Activated CD8-positive, alpha-beta memory T cell treated with anti-CD3 and anti-CD28 coated beads, Interleukin-2, amount 10 ng/mL, durations not matched to agents 7 days and 5 days (primary cell): ENCODE measurements around the gene PIK3R5. TPM values are rescaled to one million over a fixed set of nuclear protein-coding genes. Genes with fewer than 3 reads are reported as not detected.

Source experiments
- ATAC-seq: fragments of 150-1000 bp; cut with Tn5 transposase; one replicate; pipeline ENCODE4 v1.10.0; 2021; ENCODE audit warnings: moderate library complexity
- CTCF ChIA-PET: fragments of 350-600 bp; sonication (Branson Sonifier 250); formaldehyde crosslinking; loops from one replicate; lab custom pipeline; 2021; ENCODE audit warnings: antibody characterized with exemption; lab: Charles Lee
- DNase-seq: peaks from one replicate; pipeline ENCODE4 v3.0.0-alpha.2; 2020
- H3K27ac Mint-ChIP-seq: one replicate; pipeline ENCODE4 v1.8.0; 2021; ENCODE audit warnings: mild to moderate bottlenecking, mixed read lengths
- H3K27me3 Mint-ChIP-seq: one replicate; pipeline ENCODE4 v1.8.0; 2021; ENCODE audit warnings: mixed read lengths
- H3K36me3 Mint-ChIP-seq: one replicate; pipeline ENCODE4 v1.8.0; 2021; ENCODE audit warnings: mild to moderate bottlenecking, mixed read lengths
- H3K4me1 Mint-ChIP-seq: one replicate; pipeline ENCODE4 v1.8.0; 2021; ENCODE audit warnings: mixed read lengths
- H3K4me3 Mint-ChIP-seq: one replicate; pipeline ENCODE4 v1.8.0; 2021; ENCODE audit warnings: mild to moderate bottlenecking, moderate library complexity, mixed read lengths
- H3K9me3 Mint-ChIP-seq: one replicate; pipeline ENCODE4 v1.8.0; 2022; ENCODE audit warnings: low read depth, mixed read lengths
- total RNA-seq, 2 experiments: library from RNA; stranded (reverse); gene quantifications; one replicate each; pipeline ENCODE4 v1.2.3, GENCODE V29; 2021

The PIK3R5 gene
- total RNA-seq, 2 experiments from 2014 or later: 48.9 to 51.2 TPM

DNA sequence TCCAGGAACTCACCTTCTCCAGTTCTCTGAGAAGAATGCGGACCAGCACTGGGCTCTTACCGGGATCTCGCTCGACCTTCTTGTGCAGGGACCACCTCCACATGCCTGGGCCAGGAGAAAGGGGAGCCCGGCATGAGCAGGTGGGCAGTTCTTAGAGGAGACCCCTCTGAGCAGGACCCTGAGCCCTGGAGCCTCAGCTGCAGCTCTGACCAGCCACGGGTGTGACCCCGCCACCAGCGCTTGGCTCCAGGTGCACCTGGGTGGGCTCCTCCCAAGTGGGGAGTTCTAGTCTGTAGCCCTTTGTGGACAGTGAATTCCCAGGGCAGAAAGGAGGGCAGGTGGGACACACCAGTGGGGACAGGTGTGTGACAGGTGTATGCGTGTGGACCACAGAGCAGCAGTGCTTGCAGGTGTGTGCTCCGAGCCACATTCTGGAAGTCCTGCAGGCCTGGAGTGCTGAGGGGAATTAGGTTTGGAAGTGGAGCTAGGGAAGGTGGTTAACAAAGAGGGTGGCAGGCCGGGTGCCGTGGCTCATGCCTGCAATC is 126.9 kb downstream of the PIK3R5 start:
- CTCF ChIA-PET: no interaction called here
- Mint-ChIP-seq H3K36me3 (peaks cover 2% of the 10 kb centered on the region), H3K4me1 (peaks cover 3% of the 10 kb centered on the region), H3K4me3 (no peak overlapping the region), H3K27ac (no peak overlapping the region), H3K9me3 (no peaks in the 10 kb centered on the region), H3K27me3 (no peaks in the 10 kb centered on the region)
- DNase-seq (peak; percentile 18), ATAC-seq (no peak)

DNA sequence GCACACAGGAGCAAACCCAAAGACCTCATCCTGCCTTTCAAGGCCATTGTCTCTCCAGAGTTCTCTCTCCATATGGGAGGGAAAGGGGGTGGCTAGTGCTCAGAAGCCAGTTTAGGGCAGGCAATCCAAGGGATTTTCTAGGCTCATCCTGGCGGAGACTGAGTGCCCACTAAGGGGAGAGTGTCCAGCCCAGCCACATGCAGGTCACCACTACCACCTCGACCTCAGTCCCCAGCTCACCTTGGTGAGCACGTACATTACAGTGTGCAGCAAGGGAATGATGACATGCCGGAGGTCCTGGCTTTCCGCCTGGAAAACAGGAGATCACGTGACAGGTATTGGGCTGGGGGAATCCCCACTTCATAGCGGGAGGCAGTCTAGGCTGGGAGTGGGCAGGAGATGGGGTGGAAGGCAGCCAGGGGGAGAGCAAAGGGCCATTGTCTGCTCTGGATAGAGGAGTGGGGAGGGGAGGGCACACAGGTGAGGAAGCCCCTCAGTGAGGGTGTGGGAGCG is 127.9 kb downstream of the PIK3R5 start:
- ATAC-seq (no peak), DNase-seq (peak; percentile 19)
- Mint-ChIP-seq H3K27me3 (no peaks in the 10 kb centered on the region), H3K27ac (no peak overlapping the region), H3K4me3 (no peak overlapping the region), H3K4me1 (no peaks in the 10 kb centered on the region), H3K9me3 (no peaks in the 10 kb centered on the region), H3K36me3 (peaks cover 2% of the 10 kb centered on the region)
- CTCF ChIA-PET: no interaction called here

DNA sequence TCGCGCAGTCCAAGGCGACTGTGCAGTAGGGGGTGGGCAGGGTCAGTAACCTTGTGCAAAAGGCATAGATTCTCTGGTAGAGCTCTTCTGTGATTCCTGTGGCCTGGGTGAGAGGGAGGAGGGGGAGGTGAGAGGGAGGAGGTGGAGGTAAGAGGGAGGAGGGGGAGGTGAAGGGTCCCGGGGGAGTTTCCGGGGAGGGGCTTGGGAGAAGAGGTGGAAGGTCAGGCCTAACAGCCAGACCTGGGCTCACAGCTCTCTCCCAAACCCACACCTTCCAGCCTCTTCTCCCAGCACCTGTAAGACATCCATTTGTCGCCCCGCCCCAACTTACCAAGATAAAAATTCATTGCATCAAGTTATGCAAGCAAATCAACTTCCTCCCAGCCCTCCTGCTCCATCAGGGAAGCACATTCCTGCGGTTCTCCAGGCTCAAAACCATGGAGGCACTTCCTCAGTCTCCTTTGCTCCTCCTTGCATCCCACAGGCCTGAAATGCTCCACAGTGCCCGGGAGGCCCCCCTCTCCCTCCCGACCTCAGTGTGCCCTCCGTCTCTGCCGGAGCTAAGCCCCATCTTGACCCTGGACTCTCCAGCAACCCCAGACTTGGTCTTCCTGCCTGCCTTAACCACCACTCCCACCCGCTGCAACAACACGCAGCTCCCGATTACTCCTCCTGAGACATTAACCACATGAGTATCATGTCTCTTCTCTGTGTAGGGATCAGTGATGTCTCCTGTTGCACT is 128.5 kb downstream of the PIK3R5 start:
- no peaks in the 10 kb centered on the region for H3K27me3 Mint-ChIP-seq
- H3K4me3 Mint-ChIP-seq: no peak overlapping the region
- CTCF ChIA-PET: no interaction called here
- DNase-seq (peak; percentile 18), ATAC-seq (no peak)
- H3K27ac Mint-ChIP-seq: no peak overlapping the region
- H3K36me3 Mint-ChIP-seq: peaks cover 2% of the 10 kb centered on the region
- H3K4me1 Mint-ChIP-seq: no peaks in the 10 kb centered on the region
- no peaks in the 10 kb centered on the region for H3K9me3 Mint-ChIP-seq

DNA sequence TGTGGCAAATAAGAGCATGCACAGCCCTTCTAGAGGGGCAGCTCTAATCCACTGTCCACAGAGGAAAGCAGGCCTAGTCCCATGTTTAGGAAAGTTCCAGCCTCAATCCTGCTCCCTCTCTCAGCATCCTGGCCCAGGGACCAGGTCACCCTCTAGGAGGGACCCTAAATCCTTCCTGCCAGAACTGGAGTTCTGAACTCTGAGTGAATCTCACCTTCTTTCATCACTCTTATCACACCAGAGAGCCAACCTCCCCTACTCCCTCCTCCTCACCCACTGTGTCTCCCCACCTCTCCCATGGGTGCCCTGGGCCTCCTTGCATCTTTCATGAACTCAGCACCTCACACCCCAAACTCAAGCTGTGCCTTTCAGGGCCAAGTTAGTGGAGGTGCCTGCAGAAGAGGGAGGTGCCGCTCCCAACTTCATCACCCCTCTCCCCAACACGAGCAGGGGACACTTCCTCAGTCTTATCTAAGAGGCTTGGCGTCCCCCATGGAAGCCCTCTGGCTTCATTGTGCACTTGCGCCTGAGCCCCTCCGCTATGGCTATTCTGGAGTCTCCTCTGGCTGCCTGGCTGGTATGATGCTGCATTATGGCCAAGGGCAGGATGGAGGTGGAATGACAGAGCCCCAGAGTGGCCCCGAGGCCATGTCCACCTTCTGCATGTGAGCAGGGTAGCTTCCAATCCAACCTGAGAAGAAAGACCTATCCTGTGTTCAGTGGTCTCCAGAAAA is 129.7 kb downstream of the PIK3R5 start:
- ATAC-seq (no peak), DNase-seq (peak; percentile 26)
- Mint-ChIP-seq H3K4me3 (no peak overlapping the region), H3K27me3 (no peaks in the 10 kb centered on the region), H3K27ac (no peak overlapping the region), H3K36me3 (peaks cover 2% of the 10 kb centered on the region), H3K4me1 (no peaks in the 10 kb centered on the region), H3K9me3 (no peaks in the 10 kb centered on the region)
- CTCF ChIA-PET: no interaction called here

DNA sequence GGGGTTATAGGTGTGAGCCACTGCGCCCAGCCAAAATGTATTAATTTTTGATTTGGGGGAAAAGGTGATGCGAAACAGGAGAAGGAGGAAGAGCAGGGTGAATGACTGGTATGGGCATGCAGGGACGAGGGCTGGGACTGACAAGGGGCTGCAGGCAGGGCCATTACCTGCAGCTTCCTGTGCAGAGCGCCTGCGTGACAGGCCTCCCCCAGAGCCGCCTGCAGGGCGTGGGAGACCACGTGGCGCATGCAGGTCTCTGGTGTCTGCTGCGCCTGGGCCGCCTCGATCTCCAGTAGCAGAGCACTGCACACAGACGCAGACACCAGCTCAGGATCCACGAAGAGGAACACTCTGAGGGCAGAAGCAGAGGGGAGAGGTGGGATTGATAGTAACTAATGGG is 130.4 kb downstream of the PIK3R5 start:
- H3K27ac Mint-ChIP-seq: no peak overlapping the region
- CTCF ChIA-PET: no interaction called here
- H3K9me3 Mint-ChIP-seq: no peaks in the 10 kb centered on the region

DNA sequence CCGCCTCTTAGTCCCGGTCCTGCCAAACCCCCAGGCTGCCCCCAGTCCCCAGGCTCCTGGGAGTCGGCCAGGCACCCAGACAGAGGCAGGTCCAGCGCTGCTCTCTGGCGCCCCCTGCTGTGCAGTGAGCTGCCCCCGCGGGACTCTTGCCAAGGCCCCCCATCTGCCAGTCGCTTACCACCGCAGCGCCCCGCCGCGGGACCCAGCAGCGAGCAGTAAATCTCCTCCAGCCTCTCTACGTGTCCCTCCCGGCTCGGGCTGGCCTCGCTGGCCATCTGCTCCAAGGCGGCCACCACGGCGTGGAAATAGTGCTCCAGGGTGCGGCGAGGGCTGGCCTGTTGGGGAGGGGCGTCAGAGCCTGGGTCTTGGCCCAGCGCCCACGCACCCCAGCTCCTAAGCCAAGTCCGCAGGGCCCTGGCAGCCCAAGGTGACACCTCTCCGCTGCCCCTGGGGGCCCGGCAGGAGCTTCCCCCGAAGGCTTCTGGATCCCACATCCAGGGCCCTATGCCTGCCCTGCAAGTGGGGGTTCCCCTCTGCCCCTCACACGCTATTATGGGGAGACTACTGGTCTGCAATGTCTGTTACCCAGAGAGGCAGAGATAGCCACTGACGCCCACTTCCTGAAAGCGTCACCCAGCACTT is 132.7 kb downstream of the PIK3R5 start:
- CTCF ChIA-PET: interaction anchor here (0.6 to 1.6 kb wide), 6 partner anchors 8 to 468 kb away, joined by 3 to 5 read pairs (median 4); no protein-coding TSS in a partner anchor
- H3K4me3 Mint-ChIP-seq: no peak overlapping the region
- no peak for DNase-seq
- H3K9me3 Mint-ChIP-seq: no peaks in the 10 kb centered on the region
- no peak for ATAC-seq
- no peaks in the 10 kb centered on the region for H3K4me1 Mint-ChIP-seq
- H3K27me3 Mint-ChIP-seq: no peaks in the 10 kb centered on the region
- peaks cover 2% of the 10 kb centered on the region for H3K36me3 Mint-ChIP-seq
- H3K27ac Mint-ChIP-seq: no peak overlapping the region

More for the DNA sequence above, 130.4 kb downstream of the PIK3R5 start:
- DNase-seq: peak; percentile 7
- no peaks in the 10 kb centered on the region for H3K27me3 Mint-ChIP-seq
- peaks cover 2% of the 10 kb centered on the region for H3K36me3 Mint-ChIP-seq
- H3K4me1 Mint-ChIP-seq: no peaks in the 10 kb centered on the region
- ATAC-seq: no peak
- H3K4me3 Mint-ChIP-seq: no peak overlapping the region

DNA sequence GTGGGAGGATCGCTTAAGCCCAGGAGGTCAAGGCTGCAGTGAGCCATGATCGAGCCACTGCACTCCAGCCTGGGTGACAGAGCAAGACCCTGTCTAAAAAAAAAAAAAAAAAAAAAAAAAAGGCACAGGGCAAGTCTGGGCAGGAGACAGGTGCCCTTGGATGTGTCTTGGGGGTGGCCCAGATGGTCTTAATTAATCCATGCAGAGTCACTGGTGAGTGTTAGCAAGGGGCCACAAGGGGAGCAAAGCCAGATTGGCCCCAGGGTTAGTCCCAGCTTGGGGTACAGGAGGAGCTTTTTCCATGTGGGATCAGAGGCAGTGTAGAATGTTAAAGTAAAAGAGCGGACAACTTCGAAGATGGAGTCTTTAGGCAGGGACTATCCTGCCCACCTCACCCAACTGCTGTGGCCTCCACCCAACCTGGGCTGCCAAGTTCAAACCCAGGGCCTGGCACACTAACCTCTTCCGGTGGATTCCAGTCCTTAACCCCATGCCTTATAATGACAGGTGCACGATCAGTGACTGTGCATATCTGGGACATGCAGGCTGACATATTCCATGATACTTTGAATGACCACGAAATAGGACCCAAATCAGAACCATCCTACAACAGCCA is 134.2 kb downstream of the PIK3R5 start:
- H3K4me1 Mint-ChIP-seq: no peaks in the 10 kb centered on the region
- CTCF ChIA-PET: interaction anchor here (1.1 to 1.3 kb wide), 2 partner anchors 18 to 46 kb away, joined by 3 to 5 read pairs; no protein-coding TSS in a partner anchor
- peaks cover 2% of the 10 kb centered on the region for H3K36me3 Mint-ChIP-seq
- ATAC-seq (no peak), DNase-seq (peak; percentile 19)
- no peak overlapping the region for H3K4me3 Mint-ChIP-seq
- no peaks in the 10 kb centered on the region for H3K27me3 Mint-ChIP-seq
- H3K27ac Mint-ChIP-seq: no peak overlapping the region
- no peaks in the 10 kb centered on the region for H3K9me3 Mint-ChIP-seq

DNA sequence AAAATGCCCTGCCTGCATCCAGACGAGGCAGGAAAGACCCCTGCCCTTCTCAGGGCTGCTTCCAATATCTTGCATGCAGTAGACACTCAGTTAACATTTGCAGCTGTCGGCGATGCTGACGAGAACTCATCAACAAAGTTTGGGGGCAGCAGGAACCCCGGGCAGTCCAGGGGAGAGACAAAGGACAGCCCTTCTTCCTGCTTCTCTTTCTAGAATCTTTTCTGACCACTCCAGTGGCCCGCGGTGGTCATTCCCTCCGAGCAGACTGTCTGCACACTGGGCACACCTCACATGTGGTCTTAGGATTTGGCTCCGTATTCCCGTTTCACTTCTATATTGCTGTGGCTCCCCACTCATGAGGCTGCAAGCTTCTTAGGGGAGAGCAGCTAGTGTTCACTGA is 135.4 kb downstream of the PIK3R5 start:
- Mint-ChIP-seq H3K27me3 (no peaks in the 10 kb centered on the region), H3K9me3 (peaks cover 2% of the 10 kb centered on the region), H3K4me3 (no peak overlapping the region), H3K36me3 (peaks cover 2% of the 10 kb centered on the region), H3K27ac (no peak overlapping the region), H3K4me1 (no peaks in the 10 kb centered on the region)
- ATAC-seq: no peak
- CTCF ChIA-PET: interaction anchor here (1.3 kb wide), 1 partner anchor 19 kb away, joined by 5 read pairs; no protein-coding TSS in a partner anchor
- DNase-seq: peak; percentile 16

DNA sequence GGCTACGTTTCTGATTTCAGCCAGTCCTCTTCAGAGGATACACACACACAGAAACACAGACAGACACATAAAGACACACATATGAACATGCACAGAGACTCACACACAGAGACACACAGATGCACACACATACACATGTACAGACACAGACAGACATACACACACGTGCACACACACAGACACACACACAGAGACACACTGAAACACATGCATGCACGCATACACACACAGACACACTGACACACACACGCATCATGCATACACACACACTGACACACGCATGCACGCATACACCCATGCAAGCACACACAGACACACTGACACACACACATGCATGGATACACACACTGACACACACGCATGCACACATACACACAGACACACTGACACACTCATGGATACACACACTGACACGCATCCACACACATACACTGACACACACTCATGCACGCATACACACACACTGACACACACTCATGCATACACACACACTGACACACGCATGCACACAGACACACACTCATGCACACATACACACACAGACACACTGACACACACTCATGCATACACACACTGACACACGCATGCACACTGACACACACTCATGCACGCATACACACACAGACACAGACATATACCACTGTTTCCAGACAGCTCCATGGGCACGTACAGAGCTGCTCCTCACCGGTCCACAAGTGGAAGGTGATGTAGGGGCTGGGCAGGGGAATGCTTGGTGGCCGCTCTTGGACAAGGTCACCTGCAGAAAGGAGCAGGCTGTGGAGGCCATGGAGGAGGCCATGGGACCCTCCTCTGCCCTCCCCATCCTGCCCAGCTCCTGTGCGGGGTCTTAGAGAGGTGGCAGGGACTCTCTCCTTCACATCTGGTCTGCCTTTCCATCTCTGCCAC is 136.2 kb downstream of the PIK3R5 start:
- peak; percentile 34 for DNase-seq

More for the DNA sequence above, 136.2 kb downstream of the PIK3R5 start:
- no peak overlapping the region for H3K27ac Mint-ChIP-seq
- H3K4me3 Mint-ChIP-seq: no peak overlapping the region
- no peaks in the 10 kb centered on the region for H3K4me1 Mint-ChIP-seq
- no peak for ATAC-seq
- no peaks in the 10 kb centered on the region for H3K27me3 Mint-ChIP-seq
- peaks cover 5% of the 10 kb centered on the region for H3K9me3 Mint-ChIP-seq
- CTCF ChIA-PET: no interaction called here
- peaks cover 2% of the 10 kb centered on the region for H3K36me3 Mint-ChIP-seq

Other genes starting within 250 kb of the PIK3R5 start
- gene CCDC42, start 220.9 kb downstream of the PIK3R5 start, total RNA-seq: 1 to 10 TPM in 1 of 2 experiments, under 1 TPM in 1; 0.42 to 1.1 TPM
- not detected for gene SPDYE4, start 207.2 kb downstream of the PIK3R5 start, total RNA-seq
- gene MFSD6L, start 166.3 kb downstream of the PIK3R5 start, total RNA-seq: under 1 TPM; 0.12 to 0.38 TPM
- gene PIK3R6, start 98.0 kb downstream of the PIK3R5 start, total RNA-seq: 1 to 10 TPM; 1.3 to 4.9 TPM
- gene NTN1, start 55.8 kb upstream of the PIK3R5 start, total RNA-seq: under 1 TPM in 1 of 2 experiments, not detected in 1; 0.28 TPM